Heart left ventricle (tissue), 16 donors: Measurements from ENCODE around the gene DCAF15. TPM values are rescaled to one million over a fixed set of nuclear protein-coding genes. Genes with fewer than 3 reads are reported as not detected.
A peak's percentile ranks its signal among the peaks of the same experiment; 100 is the strongest.

Experiments
- ATAC-seq, 4 donors: fragments of 200-7000 bp; cut with Tn5 transposase; one replicate each; pipeline ENCODE4 v1.9.1; 2020 to 2022; ENCODE audit warnings: moderate library complexity in 4 of 4, mild to moderate bottlenecking in 3 of 4, moderate number of reproducible peaks in 1 of 4
- DNase-seq, 5 donors: peaks; one replicate each; pipeline ENCODE4 v3.0.0-alpha.2; 2020
- H3K27ac ChIP-seq, 12 donors: fragments of 200-600 bp; sonication (generic) in 4 of 12; one replicate each; pipeline versions ENCODE4 v1.5.0 to v1.8.0; 2016 to 2022; ENCODE audit warnings: mild to moderate bottlenecking in 2 of 12
- H3K27me3 ChIP-seq, 9 donors: fragments of 200-600 bp; sonication (generic) in 2 of 9; one replicate each; pipeline versions ENCODE4 v1.5.1 to v1.8.0; 2016 to 2022; ENCODE audit warnings: mild to moderate bottlenecking in 3 of 9
- H3K36me3 ChIP-seq, 9 donors: fragments of 200-600 bp; sonication (generic) in 2 of 9; one replicate each; pipeline versions ENCODE4 v1.5.0 to v1.8.0; 2018 to 2022; ENCODE audit warnings: mild to moderate bottlenecking in 2 of 9
- H3K4me1 ChIP-seq, 12 donors: fragments of 200-600 bp; sonication (generic) in 4 of 12; one replicate each; pipeline versions ENCODE4 v1.5.0 to v1.8.0; 2016 to 2022; ENCODE audit warnings: mild to moderate bottlenecking in 3 of 12
- H3K4me3 ChIP-seq, 12 donors: fragments of 200-600 bp; sonication (generic) in 4 of 12; one replicate each; pipeline versions ENCODE4 v1.5.0 to v1.8.0; 2017 to 2022; ENCODE audit warnings: mild to moderate bottlenecking in 9 of 12, moderate library complexity in 4 of 12
- H3K9me3 ChIP-seq, 12 donors: fragments of 200-600 bp; sonication (generic) in 4 of 12; one replicate each; pipeline versions ENCODE4 v1.5.0 to v1.8.0; 2016 to 2022; ENCODE audit warnings: mild to moderate bottlenecking in 1 of 12
- POLR2A ChIP-seq, 2 donors: fragments of 450-650 bp; IDR thresholded peaks; one replicate each; pipeline ENCODE4 v1.6.1; 2017; ENCODE audit warnings: antibody characterized with exemption in 2 of 2, mild to moderate bottlenecking in 2 of 2, moderate library complexity in 2 of 2
- WGBS, 4 donors: extraction: QIAGEN DNeasy Blood & Tissue Kit in 2 of 4; methylation state at CpG; one replicate each; pipeline versions ENCODE4 v1.1.5 to v1.1.7; 2013 to 2018; 5-methylcytosine and 5-hydroxymethylcytosine counted together
- intact Hi-C, 10 donors: fragments of 100-400 bp; cut with DNase I; formaldehyde crosslinking; loops; one replicate each; pipeline versions ENCODE4 v1.11.1 to v1.14.2; 2022
- polyA plus RNA-seq, 2 donors: library from polyadenylated mRNA; stranded (reverse); fragments of 200-250 nt; gene quantifications; one replicate each; pipeline ENCODE4 v1.2.3, GENCODE V29; 2013
- total RNA-seq, 9 donors: library from RNA; depleted of rRNA in 2 of 9; stranded (reverse); fragments of >200 nt in 2 of 9; fragmentation: NEBNext Ultra II Directional in 3 of 9; extraction: Animal tissue kit (Norgen Biotek cat#: 25700) in 3 of 9; gene quantifications; one replicate each; pipeline versions ENCODE4 v1.1.0 to v1.2.4, GENCODE V29; 2016 to 2023
- TF ChIP-seq, protein P1 (sequence below), 12 donors: fragments of 200-600 bp; sonication (generic) in 4 of 12; IDR thresholded peaks; one replicate each; pipeline versions ENCODE4 v1.5.0 to v1.8.0; 2018 to 2022; ENCODE audit warnings: antibody characterized with exemption in 12 of 12, mild to moderate bottlenecking in 5 of 12
- donor health status: ischemic (EF 13 %, LVEDD 7.1; RV severe dilation, severe dysfunction).
- donor health status: healthy with polysubstance abuse.
- donor health status: DM: no; HTN: yes; CAD: no.
- donor health status: DM: no; HTN: no; CAD: no.
- donor health status: ischemic (EF 25% LVEDD 6.9; RV normal size, moderate dysfunction).
- donor health status: ischemic (EF 25% LVEDD 5.7; RV mildly dilated, moderate dysfunction).
- donor health status: healthy.
- donor health status: DM: yes; HTN: yes; CAD: no.
- donor health status: ischemic (EF 35%, LVEDD 5.7; RV mildly dilated, moderate dysfunction).
- donor health status: nonischemic (EF 11% LVEDD 7.7; RV severe dilation, severe dysfunction).
- donor health status: DM: yes; HTN: yes; CAD: no.
- donor health status: PGD.
- donor health status: ischemic (EF 29% LVEDD 5.4; RV normal size, mild dysfunction).
- donor health status: nonischemic (EF 23%, LVEDD 6.1; RV moderate dilation, normal function).

Gene DCAF15
- total and polyA plus RNA-seq, 11 donors = 8.4 to 25.8 (median 18.1) TPM

DNA sequence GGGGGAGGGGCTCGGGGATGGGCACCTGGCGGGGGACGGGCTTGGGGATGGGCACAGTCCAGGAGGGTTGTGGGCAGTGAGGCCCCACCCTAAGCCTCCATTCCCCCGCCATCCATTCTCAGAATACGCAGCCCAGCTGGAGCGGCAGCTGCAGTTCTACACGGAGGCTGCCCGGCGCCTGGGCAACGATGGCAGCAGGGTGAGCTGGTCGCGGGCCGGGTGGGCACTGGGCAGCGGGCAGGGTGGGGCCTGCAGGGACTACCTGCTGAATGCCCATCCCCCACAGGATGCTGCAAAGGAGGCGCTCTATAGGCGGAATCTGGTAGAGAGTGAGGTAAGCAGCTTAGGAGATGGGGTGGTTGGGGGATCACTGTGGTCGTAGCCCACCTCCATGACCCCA, 22.4 kb upstream of the DCAF15 start:
- no peak overlapping the region for H3K27ac ChIP-seq
- intact Hi-C loops = no loop called here
- peaks cover 0 to 11% (median 0%) of the 10 kb centered on the region in 9 donors for H3K27me3 ChIP-seq
- H3K4me3 ChIP-seq = no peak overlapping the region
- TF ChIP-seq, protein P1, sequence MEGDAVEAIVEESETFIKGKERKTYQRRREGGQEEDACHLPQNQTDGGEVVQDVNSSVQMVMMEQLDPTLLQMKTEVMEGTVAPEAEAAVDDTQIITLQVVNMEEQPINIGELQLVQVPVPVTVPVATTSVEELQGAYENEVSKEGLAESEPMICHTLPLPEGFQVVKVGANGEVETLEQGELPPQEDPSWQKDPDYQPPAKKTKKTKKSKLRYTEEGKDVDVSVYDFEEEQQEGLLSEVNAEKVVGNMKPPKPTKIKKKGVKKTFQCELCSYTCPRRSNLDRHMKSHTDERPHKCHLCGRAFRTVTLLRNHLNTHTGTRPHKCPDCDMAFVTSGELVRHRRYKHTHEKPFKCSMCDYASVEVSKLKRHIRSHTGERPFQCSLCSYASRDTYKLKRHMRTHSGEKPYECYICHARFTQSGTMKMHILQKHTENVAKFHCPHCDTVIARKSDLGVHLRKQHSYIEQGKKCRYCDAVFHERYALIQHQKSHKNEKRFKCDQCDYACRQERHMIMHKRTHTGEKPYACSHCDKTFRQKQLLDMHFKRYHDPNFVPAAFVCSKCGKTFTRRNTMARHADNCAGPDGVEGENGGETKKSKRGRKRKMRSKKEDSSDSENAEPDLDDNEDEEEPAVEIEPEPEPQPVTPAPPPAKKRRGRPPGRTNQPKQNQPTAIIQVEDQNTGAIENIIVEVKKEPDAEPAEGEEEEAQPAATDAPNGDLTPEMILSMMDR (IDR thresholded peaks at IDR 0.05) = no peak
- no peak for TF ChIP-seq POLR2A (IDR thresholded peaks at IDR 0.05)
- peaks cover 0 to 43% (median 30%) of the 10 kb centered on the region in 9 donors for H3K36me3 ChIP-seq
- WGBS, 4 donors = 87 to 94% (median 91%) methylated on average over 10 to 17 of the region's 17 CpGs
- DNase-seq = no peak
- no peaks in the 10 kb centered on the region for H3K9me3 ChIP-seq
- no peak for ATAC-seq
- H3K4me1 ChIP-seq = peaks cover 0 to 16% (median 2%) of the 10 kb centered on the region in 12 donors

DNA sequence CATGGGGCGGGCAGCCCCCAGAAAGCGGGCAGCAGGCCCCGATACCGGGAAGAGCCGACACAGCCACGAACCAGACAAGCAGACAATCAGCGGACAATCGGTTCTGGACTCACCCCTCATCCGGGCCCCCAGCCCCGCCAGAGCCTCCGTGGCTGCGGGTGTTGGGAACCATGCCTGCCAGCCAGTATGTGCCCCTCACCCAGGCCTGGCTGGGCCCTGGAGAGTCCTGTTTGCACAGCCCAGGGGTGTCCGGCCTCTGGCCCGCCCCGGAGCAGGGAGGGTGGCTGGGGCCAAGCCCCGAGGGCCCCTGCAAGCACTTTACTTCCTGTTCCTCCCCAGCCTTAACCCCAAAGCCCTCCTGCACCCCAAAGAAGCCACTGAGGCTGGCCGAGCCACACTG, 21.9 kb upstream of the DCAF15 start:
- Histone ChIP-seq H3K27me3 (peaks cover 0 to 16% (median 0%) of the 10 kb centered on the region in 9 donors), H3K4me1 (peaks cover 0 to 16% (median 2%) of the 10 kb centered on the region in 12 donors), H3K4me3 (no peak overlapping the region), H3K27ac (no peak overlapping the region), H3K9me3 (no peaks in the 10 kb centered on the region), H3K36me3 (peaks cover 0 to 39% (median 27%) of the 10 kb centered on the region in 9 donors)
- ATAC-seq = no peak
- TF ChIP-seq, protein P1 (IDR thresholded peaks at IDR 0.05) = no peak
- no peak for TF ChIP-seq POLR2A (IDR thresholded peaks at IDR 0.05)
- intact Hi-C loops = no loop called here
- DNase-seq = no peak
- 87 to 90% (median 89%) methylated on average over 14 to 17 of the region's 17 CpGs for WGBS, 4 donors

DNA sequence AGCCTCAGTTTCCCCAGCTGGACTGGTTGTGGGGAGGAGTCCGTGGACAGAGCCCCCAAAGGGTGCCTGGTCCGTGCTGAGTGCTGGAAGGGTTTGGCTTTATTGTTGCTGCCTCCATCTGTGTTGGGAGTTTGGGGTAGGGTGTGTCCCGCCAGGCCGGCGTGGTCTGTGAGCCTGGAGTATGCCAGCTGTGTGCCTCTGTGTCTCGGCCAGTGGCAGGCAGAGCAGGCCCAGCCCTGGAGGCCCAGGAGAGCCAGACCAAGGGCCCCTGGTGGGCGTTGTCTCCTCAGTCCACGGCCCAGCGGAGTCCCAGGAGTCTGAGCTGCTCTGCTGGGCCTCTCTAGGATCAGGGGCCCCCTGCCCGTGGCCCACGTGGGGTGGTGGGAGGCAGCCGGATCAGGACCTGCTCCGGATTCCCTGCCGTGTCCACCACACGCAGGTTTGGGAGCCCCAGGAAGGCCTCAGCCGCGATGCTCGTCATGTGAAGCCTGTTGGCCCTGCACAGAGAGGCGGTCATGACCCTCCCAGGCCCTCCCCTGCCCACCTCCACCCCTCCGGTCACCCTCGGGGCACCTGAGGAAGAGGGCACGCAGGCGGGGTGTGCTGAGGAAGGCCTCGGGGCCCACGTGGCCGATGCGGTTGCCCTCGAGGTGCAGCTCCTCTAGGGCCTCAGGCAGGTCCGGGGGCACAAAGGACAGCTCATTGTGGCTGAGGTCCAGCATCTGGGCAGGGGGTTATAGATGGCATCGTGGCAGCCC, 20.7 kb upstream of the DCAF15 start:
- H3K4me1 ChIP-seq = peaks cover 0 to 9% (median 0%) of the 10 kb centered on the region in 12 donors
- no peak for DNase-seq
- no peak overlapping the region for H3K27ac ChIP-seq
- TF ChIP-seq, protein P1 (IDR thresholded peaks at IDR 0.05) = no peak
- TF ChIP-seq POLR2A (IDR thresholded peaks at IDR 0.05) = no peak
- peak in 1 of 4 donors; percentile 11 for ATAC-seq
- H3K36me3 ChIP-seq = peaks cover 0 to 29% (median 23%) of the 10 kb centered on the region in 9 donors
- peaks cover 0 to 27% (median 6%) of the 10 kb centered on the region in 9 donors for H3K27me3 ChIP-seq
- WGBS, 4 donors = 84 to 91% (median 88%) methylated on average over 15 to 30 of the region's 30 CpGs
- intact Hi-C loops = no loop called here
- H3K9me3 ChIP-seq = no peaks in the 10 kb centered on the region
- H3K4me3 ChIP-seq = no peak overlapping the region

DNA sequence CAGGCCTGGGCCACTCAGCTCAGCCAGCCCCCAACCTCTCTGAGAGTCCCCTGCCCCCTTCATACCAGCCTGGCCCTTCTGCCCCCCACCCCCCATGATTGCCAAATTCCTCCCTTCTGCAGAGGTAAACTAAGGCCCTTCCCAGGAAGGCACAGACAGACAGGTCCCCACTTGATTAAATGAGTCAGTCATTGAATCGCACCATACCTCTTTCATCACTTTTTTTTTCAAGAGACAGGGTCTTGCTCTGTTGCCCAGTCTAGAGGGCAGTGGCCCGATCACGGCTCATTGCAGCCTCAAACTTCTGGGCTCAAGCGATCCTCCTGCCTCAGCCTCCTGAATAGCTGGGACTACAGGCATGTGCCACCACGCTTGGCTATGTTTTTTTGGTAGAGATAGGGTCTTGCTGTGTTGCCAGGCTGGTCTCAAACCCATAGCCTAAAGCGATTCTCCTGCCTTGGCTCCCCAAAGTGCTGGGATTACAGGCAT, 20.1 kb upstream of the DCAF15 start:
- ATAC-seq (no peak), DNase-seq (no peak)
- TF ChIP-seq POLR2A (IDR thresholded peaks at IDR 0.05) = no peak
- TF ChIP-seq, protein P1 (IDR thresholded peaks at IDR 0.05) = no peak
- H3K4me3 ChIP-seq = no peak overlapping the region
- peaks cover 0 to 27% (median 6%) of the 10 kb centered on the region in 9 donors for H3K27me3 ChIP-seq
- peaks cover 0 to 23% (median 17%) of the 10 kb centered on the region in 9 donors for H3K36me3 ChIP-seq
- WGBS, 4 donors = 93 to 95% (median 94%) methylated on average over 6 of the region's 6 CpGs
- no peak overlapping the region for H3K27ac ChIP-seq
- intact Hi-C loops = no loop called here
- peaks cover 0 to 4% (median 0%) of the 10 kb centered on the region in 12 donors for H3K4me1 ChIP-seq
- H3K9me3 ChIP-seq = no peaks in the 10 kb centered on the region
